Measurements from ENCODE around the gene RSPO4.

The RSPO4 gene

DNA sequence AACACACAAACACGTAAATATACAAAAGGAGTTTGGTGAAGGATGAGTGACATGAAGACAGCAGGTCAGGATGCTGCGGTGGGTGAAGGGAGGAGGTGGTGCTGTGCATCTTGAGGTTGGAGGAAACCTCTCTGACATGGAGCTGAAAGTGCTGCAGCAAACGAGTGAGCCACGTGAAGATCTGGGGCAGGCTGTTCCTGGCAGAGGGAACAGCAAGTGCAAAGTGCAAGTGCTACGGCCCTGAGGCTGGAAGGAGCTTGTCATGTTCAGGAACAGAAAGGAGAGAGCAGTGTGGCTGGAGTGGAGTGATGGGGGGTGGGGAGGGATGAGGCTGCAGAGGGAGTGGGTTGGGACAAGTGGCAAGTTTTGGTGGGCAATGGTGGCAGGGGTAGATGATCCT lies 61.2 kb downstream of the RSPO4 start:
- Histone ChIP-seq H3K9me3 (ENCODE audit: insufficient read depth, low read length, severe bottlenecking) (no peaks in the 10 kb centered on the region), H3K4me1 (ENCODE audit: insufficient read depth, low read length) (no peaks in the 10 kb centered on the region), H3K36me3 (ENCODE audit: insufficient read depth, low read length) (no peaks in the 10 kb centered on the region), H3K9ac (ENCODE audit: low read depth, low read length) (no peak overlapping the region), H3K27me3 (ENCODE audit: insufficient read depth, low read length, poor library complexity) (peaks cover 3% of the 10 kb centered on the region), H3K4me3 (ENCODE audit: low read depth in 1 of 2, low read length in 2 of 2) (no peak overlapping the region), H4K20me1 (ENCODE audit: insufficient read depth, low read length) (no peaks in the 10 kb centered on the region), H3K79me2 (ENCODE audit: insufficient read depth, low read length) (no peaks in the 10 kb centered on the region), H3K4me2 (ENCODE audit: insufficient read depth, low read length) (no peak overlapping the region), H2AFZ (ENCODE audit: low read depth, low read length) (no peak overlapping the region), H3K27ac (ENCODE audit: low read length) (no peak overlapping the region)
- ATAC-seq (ENCODE audit: insufficient read depth, low read depth) (no peak), DNase-seq (no peak)
- TF ChIP-seq, protein P1, sequence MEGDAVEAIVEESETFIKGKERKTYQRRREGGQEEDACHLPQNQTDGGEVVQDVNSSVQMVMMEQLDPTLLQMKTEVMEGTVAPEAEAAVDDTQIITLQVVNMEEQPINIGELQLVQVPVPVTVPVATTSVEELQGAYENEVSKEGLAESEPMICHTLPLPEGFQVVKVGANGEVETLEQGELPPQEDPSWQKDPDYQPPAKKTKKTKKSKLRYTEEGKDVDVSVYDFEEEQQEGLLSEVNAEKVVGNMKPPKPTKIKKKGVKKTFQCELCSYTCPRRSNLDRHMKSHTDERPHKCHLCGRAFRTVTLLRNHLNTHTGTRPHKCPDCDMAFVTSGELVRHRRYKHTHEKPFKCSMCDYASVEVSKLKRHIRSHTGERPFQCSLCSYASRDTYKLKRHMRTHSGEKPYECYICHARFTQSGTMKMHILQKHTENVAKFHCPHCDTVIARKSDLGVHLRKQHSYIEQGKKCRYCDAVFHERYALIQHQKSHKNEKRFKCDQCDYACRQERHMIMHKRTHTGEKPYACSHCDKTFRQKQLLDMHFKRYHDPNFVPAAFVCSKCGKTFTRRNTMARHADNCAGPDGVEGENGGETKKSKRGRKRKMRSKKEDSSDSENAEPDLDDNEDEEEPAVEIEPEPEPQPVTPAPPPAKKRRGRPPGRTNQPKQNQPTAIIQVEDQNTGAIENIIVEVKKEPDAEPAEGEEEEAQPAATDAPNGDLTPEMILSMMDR (IDR thresholded peaks at IDR 0.05; ENCODE audit: borderline replicate concordance, extremely low read depth, low read length, poor library complexity, severe bottlenecking): no peak
- TF ChIP-seq EZH2 (IDR thresholded peaks at IDR 0.05; ENCODE audit: borderline replicate concordance, low read depth, low read length, severe bottlenecking): no peak

DNA sequence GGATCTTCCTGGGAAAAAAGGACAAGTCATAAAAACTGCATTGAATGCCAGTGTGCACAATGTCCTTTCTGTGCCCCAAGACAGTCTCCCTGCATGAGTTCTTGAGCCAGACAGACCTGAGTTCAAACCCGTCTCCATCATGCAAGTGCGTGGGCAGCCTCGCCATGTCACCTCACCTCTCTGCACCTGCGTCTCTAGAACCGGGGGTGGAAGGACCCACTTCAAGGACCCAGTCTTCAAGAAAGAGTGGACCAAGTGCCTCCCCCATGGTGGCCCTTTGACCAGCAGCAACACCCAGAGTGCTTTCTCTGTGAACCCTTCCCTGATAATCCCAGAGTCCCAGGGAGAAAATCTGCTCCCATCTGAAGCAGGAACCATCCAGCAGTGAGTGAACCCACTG lies 62.5 kb downstream of the RSPO4 start:
- Histone ChIP-seq H3K9ac (ENCODE audit: low read depth, low read length) (no peak overlapping the region), H3K4me1 (ENCODE audit: insufficient read depth, low read length) (no peaks in the 10 kb centered on the region), H3K4me3 (ENCODE audit: low read depth in 1 of 2, low read length in 2 of 2) (no peak overlapping the region), H2AFZ (ENCODE audit: low read depth, low read length) (no peak overlapping the region), H4K20me1 (ENCODE audit: insufficient read depth, low read length) (no peaks in the 10 kb centered on the region), H3K79me2 (ENCODE audit: insufficient read depth, low read length) (no peaks in the 10 kb centered on the region), H3K4me2 (ENCODE audit: insufficient read depth, low read length) (no peak overlapping the region), H3K36me3 (ENCODE audit: insufficient read depth, low read length) (no peaks in the 10 kb centered on the region), H3K9me3 (ENCODE audit: insufficient read depth, low read length, severe bottlenecking) (no peaks in the 10 kb centered on the region), H3K27me3 (ENCODE audit: insufficient read depth, low read length, poor library complexity) (peaks cover 3% of the 10 kb centered on the region), H3K27ac (ENCODE audit: low read length) (no peak overlapping the region)
- no peak for ATAC-seq (ENCODE audit: insufficient read depth, low read depth)
- no peak for DNase-seq
- no peak for TF ChIP-seq EZH2 (IDR thresholded peaks at IDR 0.05; ENCODE audit: borderline replicate concordance, low read depth, low read length, severe bottlenecking)
- TF ChIP-seq, protein P1 (IDR thresholded peaks at IDR 0.05; ENCODE audit: borderline replicate concordance, extremely low read depth, low read length, poor library complexity, severe bottlenecking): no peak

DNA sequence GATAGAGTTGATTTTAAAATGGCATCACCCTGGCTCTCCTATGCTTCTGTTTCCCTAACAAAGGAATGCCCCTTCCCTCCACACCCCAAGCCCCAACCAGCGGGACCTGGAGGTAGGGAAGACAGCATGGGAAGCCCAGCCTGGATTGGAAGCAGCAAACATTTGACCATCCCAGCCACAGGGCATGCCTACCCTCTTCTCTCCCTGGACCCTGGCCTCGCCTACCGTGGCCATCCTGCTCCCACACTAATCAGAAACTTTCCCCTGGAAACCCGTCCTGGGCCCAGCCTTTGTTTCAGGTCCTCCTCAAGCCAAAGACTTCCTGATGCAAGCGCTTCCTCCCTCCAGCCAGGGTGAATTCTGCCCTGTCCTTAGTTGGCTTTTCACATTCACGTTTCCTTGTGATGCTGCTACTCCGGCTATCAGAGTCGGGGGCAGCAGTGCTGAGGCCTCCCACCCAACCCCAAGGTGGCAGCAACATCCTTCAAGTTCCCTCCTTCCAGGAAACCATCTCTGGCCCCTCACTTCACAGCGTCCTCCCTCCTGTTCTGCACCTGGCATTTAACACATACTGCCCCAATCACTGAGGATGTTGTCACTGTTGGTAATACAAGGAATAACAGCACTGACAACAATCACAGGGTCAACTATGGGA lies 67.8 kb downstream of the RSPO4 start:
- ATAC-seq (ENCODE audit: insufficient read depth, low read depth) (no peak), DNase-seq (no peak)
- Histone ChIP-seq H3K79me2 (ENCODE audit: insufficient read depth, low read length) (no peaks in the 10 kb centered on the region), H3K4me3 (ENCODE audit: low read depth in 1 of 2, low read length in 2 of 2) (no peak overlapping the region), H3K9me3 (ENCODE audit: insufficient read depth, low read length, severe bottlenecking) (peaks cover 21% of the 10 kb centered on the region), H3K4me2 (ENCODE audit: insufficient read depth, low read length) (no peak overlapping the region), H3K4me1 (ENCODE audit: insufficient read depth, low read length) (no peaks in the 10 kb centered on the region), H2AFZ (ENCODE audit: low read depth, low read length) (no peak overlapping the region), H3K27ac (ENCODE audit: low read length) (no peak overlapping the region), H4K20me1 (ENCODE audit: insufficient read depth, low read length) (no peaks in the 10 kb centered on the region), H3K9ac (ENCODE audit: low read depth, low read length) (no peak overlapping the region), H3K36me3 (ENCODE audit: insufficient read depth, low read length) (no peaks in the 10 kb centered on the region), H3K27me3 (ENCODE audit: insufficient read depth, low read length, poor library complexity) (no peaks in the 10 kb centered on the region)
- TF ChIP-seq, protein P1 (IDR thresholded peaks at IDR 0.05; ENCODE audit: borderline replicate concordance, extremely low read depth, low read length, poor library complexity, severe bottlenecking): no peak
- TF ChIP-seq EZH2 (IDR thresholded peaks at IDR 0.05; ENCODE audit: borderline replicate concordance, low read depth, low read length, severe bottlenecking): no peak

Measured in DND-41 (cell line).